SK-N-SH treated with all-trans-retinoic acid at 6 μM for 48 hours (cell line): Measurements from ENCODE around the gene NFS1.

Experiments used
- ATAC-seq: fragments of 200-7000 bp; cut with Tn5 transposase; 3 replicates; pipeline ENCODE4 v1.9.1; 2020; ENCODE audit warnings: mild to moderate bottlenecking, moderate library complexity
- ARNTL ChIP-seq: fragments of 450-650 bp; formaldehyde crosslinking; IDR thresholded peaks from 2 replicates; pipeline ENCODE4 v1.5.0; 2020; ENCODE audit warnings: low read depth, mild to moderate bottlenecking, moderate library complexity, borderline replicate concordance
- BACH2 ChIP-seq: fragments of 250-450 bp; sonication (Bioruptor Pico); IDR thresholded peaks from 2 replicates; pipeline ENCODE4 v1.9.0; 2021; ENCODE audit warnings: mild to moderate bottlenecking, borderline replicate concordance
- CREB5 ChIP-seq: fragments of 250-450 bp; sonication (Bioruptor Pico); IDR thresholded peaks from 2 replicates; pipeline ENCODE4 v1.5.1; 2020; ENCODE audit warnings: low read depth, mild to moderate bottlenecking, moderate library complexity
- CSDC2 ChIP-seq: fragments of 250-450 bp; sonication (Bioruptor Pico); IDR thresholded peaks from 2 replicates; pipeline ENCODE4 v1.5.0; 2020; ENCODE audit warnings: mild to moderate bottlenecking, moderate library complexity
- CSRNP3 ChIP-seq: fragments of 250-450 bp; sonication (Bioruptor Pico); IDR thresholded peaks from 2 replicates; pipeline ENCODE4 v1.5.1; 2021; ENCODE audit warnings: mild to moderate bottlenecking, moderate library complexity
- ESRRG ChIP-seq: fragments of 250-450 bp; sonication (Bioruptor Pico); IDR thresholded peaks from 2 replicates; pipeline ENCODE4 v1.6.1; 2021; ENCODE audit warnings: mild to moderate bottlenecking
- GLIS3 ChIP-seq: fragments of 250-450 bp; sonication (Bioruptor Pico); IDR thresholded peaks from 2 replicates; pipeline ENCODE4 v1.5.0; 2020; ENCODE audit warnings: mild to moderate bottlenecking, moderate library complexity
- ISL1 ChIP-seq: fragments of 250-450 bp; sonication (Bioruptor Pico); IDR thresholded peaks from 2 replicates; pipeline ENCODE4 v2.1.2; 2022; ENCODE audit warnings: mild to moderate bottlenecking, moderate library complexity
- OSR1 ChIP-seq: fragments of 250-450 bp; sonication (Bioruptor Pico); IDR thresholded peaks from 2 replicates; pipeline ENCODE4 v1.8.0; 2022; ENCODE audit warnings: moderate library complexity, mild to moderate bottlenecking, inconsistent platforms
- POU6F1 ChIP-seq: fragments of 250-450 bp; sonication (Bioruptor Pico); IDR thresholded peaks from 2 replicates; pipeline ENCODE4 v1.8.0; 2021; ENCODE audit warnings: low read depth, mild to moderate bottlenecking, moderate library complexity, borderline replicate concordance
- PPARA ChIP-seq: fragments of 250-450 bp; sonication (Bioruptor Pico); IDR thresholded peaks from 2 replicates; pipeline ENCODE4 v1.5.0; 2020; ENCODE audit warnings: mild to moderate bottlenecking, borderline replicate concordance
- RARB ChIP-seq: fragments of 250-450 bp; sonication (Bioruptor Pico); IDR thresholded peaks from 2 replicates; pipeline ENCODE4 v1.8.0; 2021; ENCODE audit warnings: mild to moderate bottlenecking, moderate library complexity
- SNAI2 ChIP-seq: fragments of 250-450 bp; sonication (Bioruptor Pico); IDR thresholded peaks from 2 replicates; pipeline ENCODE4 v1.5.0; 2020; ENCODE audit warnings: mild to moderate bottlenecking, moderate library complexity
- TCF4 ChIP-seq: fragments of 250-450 bp; sonication (Bioruptor Pico); IDR thresholded peaks from 2 replicates; pipeline ENCODE4 v1.8.0; 2021; ENCODE audit warnings: mild to moderate bottlenecking, moderate library complexity, borderline replicate concordance
- TOX ChIP-seq: fragments of 250-450 bp; sonication (Bioruptor Pico); IDR thresholded peaks from 2 replicates; pipeline ENCODE4 v1.8.0; 2021; ENCODE audit warnings: mild to moderate bottlenecking, moderate library complexity, borderline replicate concordance
- TSHZ2 ChIP-seq: fragments of 250-450 bp; sonication (Bioruptor Pico); IDR thresholded peaks from 2 replicates; pipeline ENCODE4 v1.5.0; 2020; ENCODE audit warnings: mild to moderate bottlenecking, moderate library complexity
- ZC3H10 ChIP-seq: fragments of 250-450 bp; sonication (Bioruptor Pico); IDR thresholded peaks from 2 replicates; pipeline ENCODE4 v1.5.1; 2021; ENCODE audit warnings: mild to moderate bottlenecking, moderate library complexity
- ZFP3 ChIP-seq: fragments of 250-450 bp; sonication (Bioruptor Pico); IDR thresholded peaks from 2 replicates; pipeline ENCODE4 v1.5.0; 2020; ENCODE audit warnings: mild to moderate bottlenecking, moderate library complexity
- ZFP30 ChIP-seq: fragments of 450-650 bp; formaldehyde crosslinking; IDR thresholded peaks from 2 replicates; pipeline ENCODE4 v1.5.0; 2022; ENCODE audit warnings: mild to moderate bottlenecking, moderate library complexity
- ZNF565 ChIP-seq: fragments of 450-650 bp; formaldehyde crosslinking; conservative IDR thresholded peaks from 2 replicates; pipeline ENCODE4 v1.5.0; 2020; ENCODE audit warnings: low read depth, mild to moderate bottlenecking, moderate library complexity
- ZNF70 ChIP-seq: fragments of 450-650 bp; formaldehyde crosslinking; IDR thresholded peaks from 2 replicates; pipeline ENCODE4 v1.5.0; 2020; ENCODE audit warnings: mild to moderate bottlenecking, moderate library complexity
- ZNF8 ChIP-seq: fragments of 450-650 bp; formaldehyde crosslinking; IDR thresholded peaks from 2 replicates; pipeline ENCODE4 v1.5.0; 2020; ENCODE audit warnings: mild to moderate bottlenecking, moderate library complexity

Gene NFS1

GRCh38 chr20:35636095-35636494 lies 63.1 kb downstream of the NFS1 start:
- no peak for TF ChIP-seq SNAI2
- TF ChIP-seq OSR1: no peak
- no peak for TF ChIP-seq ZFP30 (CRISPR knock-in tag)
- no peak for TF ChIP-seq TSHZ2 (CRISPR knock-in tag)
- TF ChIP-seq GLIS3 (CRISPR knock-in tag): no peak
- no peak for TF ChIP-seq TOX
- TF ChIP-seq ZC3H10 (CRISPR knock-in tag): no peak
- no peak for TF ChIP-seq ZFP3 (CRISPR knock-in tag)
- no peak for TF ChIP-seq PPARA (CRISPR knock-in tag)
- TF ChIP-seq ZNF565: no peak
- TF ChIP-seq CSDC2: no peak
- no peak for TF ChIP-seq BACH2 (CRISPR knock-in tag)
- TF ChIP-seq ZNF8 (CRISPR knock-in tag): no peak
- TF ChIP-seq RARB (CRISPR knock-in tag): no peak
- no peak for TF ChIP-seq ARNTL (CRISPR knock-in tag)
- TF ChIP-seq ISL1: no peak
- no peak for TF ChIP-seq CREB5
- TF ChIP-seq ESRRG: no peak
- no peak for TF ChIP-seq CSRNP3
- no peak for ATAC-seq

GRCh38 chr20:35635652-35636051 lies 63.5 kb downstream of the NFS1 start:
- ATAC-seq: no peak; the same call in 2 of the 3 replicates

More at GRCh38 chr20:35635652-35636051, 63.5 kb downstream of the NFS1 start:
- TF ChIP-seq RARB (CRISPR knock-in tag) (no peak), ARNTL (CRISPR knock-in tag) (no peak), ZFP3 (CRISPR knock-in tag) (no peak), PPARA (CRISPR knock-in tag) (no peak), TOX (no peak), TCF4 (no peak), ZNF70 (no peak), OSR1 (no peak), CREB5 (no peak), ZNF8 (CRISPR knock-in tag) (no peak), ZC3H10 (CRISPR knock-in tag) (no peak), POU6F1 (CRISPR knock-in tag) (no peak), TSHZ2 (CRISPR knock-in tag) (no peak), ZNF565 (no peak)
